ACHN (cell line): Measurements from ENCODE around the gene PZP.

Experiments
- DNase-seq: peaks from one replicate; pipeline ENCODE4 v3.0.0-alpha.2; 2015
- in situ Hi-C: cut with HindIII; loops from 2 replicates; pipeline ENCODE4 v1.10.0; 2017; ENCODE audit warnings: low sequenced_read_pairs, low pct_ligation_motif_present, low pct_unique_long_range_greater_than_20kb

PZP gene

DNA sequence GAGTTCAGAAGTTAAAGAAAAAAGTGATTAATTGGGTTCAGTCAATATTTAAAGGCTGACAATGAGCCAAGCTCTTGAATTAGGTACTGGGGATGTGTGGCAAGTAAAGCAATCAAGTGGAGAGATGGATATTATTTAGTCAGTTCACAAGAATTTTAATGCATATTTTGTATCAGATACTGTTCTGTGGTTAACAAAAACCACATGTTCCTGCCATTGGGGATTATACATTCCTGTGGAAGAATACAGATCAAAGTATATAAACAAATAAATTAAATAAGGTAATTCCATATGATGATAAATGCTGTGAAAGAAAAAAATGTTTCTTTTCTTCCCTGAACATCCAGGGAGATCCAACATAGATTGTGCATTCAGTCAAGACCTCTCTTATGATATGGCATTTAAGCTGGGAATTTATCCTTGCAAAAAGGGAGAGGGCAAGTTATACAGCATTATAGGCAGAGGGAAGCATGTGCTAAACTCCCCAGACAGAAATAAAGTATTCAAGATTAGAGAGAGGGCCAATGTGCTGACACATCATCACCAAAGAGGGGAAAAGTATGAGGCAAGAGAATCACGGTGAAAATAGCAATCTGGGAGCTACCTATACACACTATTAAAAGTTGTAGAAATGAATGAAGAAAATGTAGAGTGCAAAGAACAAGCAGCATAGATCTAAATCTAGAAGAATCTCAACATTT is 74.8 kb downstream of the PZP start:
- DNase-seq: no peak
- in situ Hi-C loops: no loop called here

DNA sequence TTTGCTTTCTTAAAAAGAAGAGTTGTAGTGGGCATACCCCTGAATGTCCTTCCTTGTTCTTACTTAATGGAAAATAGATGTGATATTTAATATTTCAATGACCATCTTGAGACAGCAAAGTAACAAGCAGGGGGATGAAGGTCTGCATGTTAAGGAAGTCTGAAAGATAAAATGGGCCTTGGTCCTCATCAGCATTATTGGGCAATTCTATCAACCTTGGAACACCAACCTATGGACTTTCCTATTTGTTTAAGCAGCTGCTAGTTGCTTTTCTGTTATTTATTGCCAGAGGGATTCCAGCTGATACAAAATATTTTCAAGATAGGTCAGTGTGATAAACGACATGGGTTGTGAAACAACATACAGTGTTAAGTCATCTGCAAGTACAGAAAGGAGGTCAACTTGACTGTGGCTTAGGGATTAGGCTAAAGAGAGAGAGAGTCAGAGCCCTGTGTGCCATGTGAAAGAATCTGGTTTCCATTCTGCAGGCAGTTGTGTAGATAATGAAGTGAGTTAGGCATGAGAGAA is 76.1 kb downstream of the PZP start:
- no peak for DNase-seq
- in situ Hi-C loops: no loop called here

DNA sequence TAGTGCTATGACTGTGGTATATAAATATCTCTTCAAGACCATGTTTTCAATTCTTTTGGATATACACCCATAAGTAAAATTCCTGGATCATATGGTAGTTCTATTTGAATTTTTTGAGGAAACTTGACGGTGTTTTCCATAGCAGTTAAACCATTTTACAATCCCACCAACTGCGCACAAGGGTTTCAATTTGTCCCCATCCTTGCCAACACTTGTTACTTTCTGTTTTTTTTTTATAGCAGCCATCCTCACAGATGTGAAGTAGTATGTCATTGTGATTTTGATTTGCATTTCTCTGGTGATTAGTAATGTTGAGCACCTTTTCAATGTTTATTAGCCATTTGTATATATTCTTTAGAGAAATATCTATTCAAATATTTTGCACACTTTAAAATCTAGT is 78.0 kb downstream of the PZP start:
- in situ Hi-C loops: no loop called here
- DNase-seq: no peak

DNA sequence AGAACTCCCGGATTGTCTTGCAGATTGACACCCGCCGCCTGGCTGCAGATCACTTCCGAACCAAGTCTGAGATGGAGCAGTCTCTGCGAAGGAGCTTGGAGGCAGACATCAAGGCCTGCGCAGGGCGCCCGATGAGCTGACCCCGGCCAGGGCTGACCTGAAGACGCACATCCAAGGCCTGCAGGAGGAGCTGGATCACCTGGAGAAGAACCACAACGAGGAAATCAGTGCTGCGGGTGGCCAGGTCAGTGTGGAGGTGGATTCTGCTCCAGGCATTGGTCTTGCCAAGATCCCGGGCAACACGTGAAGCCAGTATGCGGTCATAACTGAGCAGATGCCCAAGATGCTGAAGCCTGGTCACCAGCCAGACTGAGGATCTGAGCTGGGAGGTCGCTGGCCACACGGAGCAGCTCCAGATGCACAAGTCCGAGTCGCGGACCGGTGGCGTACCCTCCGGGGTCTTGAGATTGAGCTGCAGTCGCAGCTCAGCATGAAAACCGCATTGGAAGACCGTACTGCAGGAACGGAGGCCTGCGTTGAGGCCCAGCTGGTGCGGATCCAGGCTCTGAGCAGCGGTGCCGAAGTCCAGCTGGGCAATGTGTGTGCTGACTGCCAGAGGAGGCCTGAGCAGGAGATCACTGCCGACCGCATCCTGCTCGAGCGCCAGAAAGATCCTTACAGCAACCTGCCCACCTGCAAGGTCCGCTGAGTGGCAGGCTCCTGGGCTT is 80.1 kb downstream of the PZP start:
- no peak for DNase-seq
- in situ Hi-C loops: no loop called here

DNA sequence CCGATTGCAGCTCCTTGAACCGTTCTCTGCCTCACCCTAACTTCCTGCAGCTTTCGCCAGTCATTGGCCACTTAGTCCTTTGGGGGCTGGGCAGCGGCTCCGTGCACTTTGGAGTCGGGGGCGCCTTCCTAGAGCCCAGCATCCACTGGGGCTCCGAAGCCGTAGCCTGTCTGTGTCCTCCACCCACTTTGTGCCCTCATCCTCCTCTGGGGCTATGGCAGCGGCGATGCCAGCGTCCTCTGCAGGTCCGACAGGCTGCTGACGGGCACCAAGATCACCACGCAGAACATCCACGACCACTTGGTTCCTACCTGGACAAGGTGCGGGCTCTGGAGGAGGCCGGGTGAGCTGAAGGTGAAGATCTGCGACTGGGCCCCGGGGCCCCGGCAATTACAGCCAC is 80.7 kb downstream of the PZP start:
- in situ Hi-C loops: no loop called here
- DNase-seq: no peak

DNA sequence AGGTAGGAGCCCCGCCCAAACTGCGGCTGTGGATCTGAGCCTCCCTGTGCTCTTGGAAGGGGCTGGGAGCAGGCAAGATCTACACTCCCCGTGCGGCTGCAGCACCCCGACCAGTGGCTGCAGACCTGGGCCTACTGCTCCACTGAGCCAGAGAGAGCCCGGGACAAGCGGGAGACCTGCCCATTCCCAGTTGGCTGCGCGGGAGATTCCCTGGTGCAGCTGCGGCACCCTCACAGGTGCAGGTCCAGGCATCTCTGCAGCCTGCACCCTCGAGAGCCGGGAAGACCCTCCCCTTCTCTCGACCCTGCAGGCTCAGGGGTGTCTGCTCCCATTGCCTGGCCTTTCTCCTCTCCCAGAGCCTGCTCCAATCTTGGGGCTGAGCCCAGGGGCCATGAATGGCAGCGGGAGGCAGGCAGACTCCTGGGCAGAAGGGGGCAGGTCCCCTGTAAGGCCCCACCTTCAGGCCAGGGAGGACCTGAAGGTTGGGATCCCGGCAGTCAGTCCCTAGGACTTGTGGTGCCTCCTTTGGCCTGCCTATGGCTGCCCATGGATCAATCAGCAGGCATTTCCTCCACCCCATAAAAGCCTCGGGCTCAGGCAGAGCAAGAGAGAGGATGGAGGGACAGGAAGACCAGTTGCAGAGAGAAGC is 83.7 kb downstream of the PZP start:
- in situ Hi-C loops: no loop called here

DNA sequence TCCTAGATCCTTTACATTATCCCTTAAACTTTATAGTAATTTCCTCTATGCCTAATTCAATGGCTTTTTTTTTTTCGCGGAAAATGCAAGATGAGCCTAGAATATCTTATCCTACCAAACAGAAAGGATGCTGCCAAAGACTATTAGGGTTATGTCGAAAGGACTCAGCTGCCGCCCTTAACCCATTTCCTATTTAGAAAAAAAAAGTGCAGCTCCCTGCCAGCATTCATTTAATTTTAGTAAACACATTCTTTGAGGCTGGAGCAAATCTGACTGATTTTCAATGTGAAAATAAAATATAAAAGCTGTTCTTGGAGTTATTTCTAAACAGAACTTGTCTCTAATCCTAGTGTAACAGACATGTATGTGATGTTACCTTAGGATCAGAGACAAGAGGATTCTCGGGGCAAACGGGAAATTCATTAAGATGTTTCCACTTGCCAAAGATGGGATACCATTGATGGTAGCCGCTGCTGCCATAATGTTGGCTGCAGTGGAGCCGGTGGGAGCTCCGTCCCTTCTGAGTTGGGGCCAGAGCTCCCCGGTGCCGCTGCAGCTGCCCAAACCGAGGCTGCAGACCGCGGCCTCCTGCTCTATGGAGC is 84.3 kb downstream of the PZP start:
- no peak for DNase-seq
- in situ Hi-C loops: no loop called here

More for the DNA sequence above, 83.7 kb downstream of the PZP start:
- no peak for DNase-seq

DNA sequence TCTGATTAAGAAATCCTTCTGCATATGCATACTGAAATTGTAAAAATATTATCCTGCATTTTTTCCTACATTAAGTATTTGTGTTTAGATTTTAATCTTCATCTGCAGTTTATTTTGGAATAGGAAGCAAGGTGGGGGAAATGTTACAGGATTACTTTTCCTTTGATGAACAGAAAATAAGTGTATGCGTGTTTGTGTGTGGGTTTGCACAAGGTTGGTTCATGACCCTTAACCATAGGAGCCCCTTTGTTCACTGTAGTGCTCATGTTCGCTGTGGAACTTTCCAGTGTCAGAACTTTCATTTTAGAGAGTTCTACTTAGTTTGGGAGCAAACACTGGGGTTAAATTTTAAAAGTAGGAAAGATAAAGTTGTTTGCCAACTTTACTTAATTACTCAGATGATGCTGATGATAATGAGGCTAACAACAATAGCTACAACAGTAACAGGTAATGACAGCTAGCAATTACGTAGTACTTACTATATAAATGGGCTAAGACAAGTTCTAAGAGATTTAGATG is 86.0 kb downstream of the PZP start:
- in situ Hi-C loops: no loop called here
- no peak for DNase-seq

DNA sequence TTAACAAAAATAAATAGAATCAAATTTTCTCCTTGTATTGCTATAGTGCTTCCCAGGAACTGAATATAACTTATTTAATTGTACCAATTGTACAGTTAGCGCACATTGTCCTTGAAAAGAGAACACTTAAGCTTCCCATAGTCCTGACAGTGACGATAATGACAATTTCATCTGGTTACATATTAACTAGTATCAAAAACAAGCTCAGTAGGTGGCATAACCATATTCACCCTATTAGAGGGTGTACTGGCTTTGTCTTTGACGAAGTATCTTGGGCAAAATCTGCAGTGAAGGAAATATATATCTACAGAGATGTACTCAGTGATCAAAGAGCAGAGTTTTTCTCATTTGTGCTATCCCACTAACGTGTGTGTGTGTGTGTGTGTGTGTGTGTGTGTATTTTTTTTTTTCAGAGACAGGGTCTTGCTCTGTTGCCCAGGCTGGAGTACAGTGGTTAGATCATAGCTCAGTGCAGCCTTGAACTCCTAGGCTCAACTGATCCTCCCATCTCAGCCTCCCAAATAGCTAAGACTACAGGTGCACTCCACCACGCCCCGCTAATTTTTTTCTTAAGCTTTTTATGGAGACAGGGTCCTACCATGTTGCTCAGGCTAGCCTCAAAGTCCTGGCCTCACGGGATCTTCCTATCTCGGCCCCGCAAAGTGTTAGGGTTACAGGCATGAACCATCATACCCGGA is 87.6 kb downstream of the PZP start:
- in situ Hi-C loops: no loop called here
- DNase-seq: no peak

DNA sequence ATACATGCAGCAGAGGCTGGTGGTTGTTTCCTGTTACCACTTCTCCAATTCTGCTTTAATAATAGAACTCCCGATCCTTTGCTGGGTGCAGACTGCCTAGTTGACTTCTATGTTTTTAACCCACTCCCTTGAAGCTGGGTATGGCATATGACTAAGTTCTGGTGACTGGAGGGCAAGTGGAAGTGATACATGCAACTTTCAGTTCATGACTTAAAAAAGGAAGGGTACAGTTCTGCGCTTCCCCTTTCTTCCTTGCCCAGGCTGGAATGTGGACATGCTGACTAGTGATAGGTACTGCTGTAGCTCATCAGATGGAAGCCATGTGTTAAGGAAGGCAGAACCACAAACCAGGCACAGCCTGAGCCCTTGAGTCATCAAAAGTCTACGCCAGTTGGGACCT is 90.0 kb downstream of the PZP start:
- DNase-seq: no peak

DNA sequence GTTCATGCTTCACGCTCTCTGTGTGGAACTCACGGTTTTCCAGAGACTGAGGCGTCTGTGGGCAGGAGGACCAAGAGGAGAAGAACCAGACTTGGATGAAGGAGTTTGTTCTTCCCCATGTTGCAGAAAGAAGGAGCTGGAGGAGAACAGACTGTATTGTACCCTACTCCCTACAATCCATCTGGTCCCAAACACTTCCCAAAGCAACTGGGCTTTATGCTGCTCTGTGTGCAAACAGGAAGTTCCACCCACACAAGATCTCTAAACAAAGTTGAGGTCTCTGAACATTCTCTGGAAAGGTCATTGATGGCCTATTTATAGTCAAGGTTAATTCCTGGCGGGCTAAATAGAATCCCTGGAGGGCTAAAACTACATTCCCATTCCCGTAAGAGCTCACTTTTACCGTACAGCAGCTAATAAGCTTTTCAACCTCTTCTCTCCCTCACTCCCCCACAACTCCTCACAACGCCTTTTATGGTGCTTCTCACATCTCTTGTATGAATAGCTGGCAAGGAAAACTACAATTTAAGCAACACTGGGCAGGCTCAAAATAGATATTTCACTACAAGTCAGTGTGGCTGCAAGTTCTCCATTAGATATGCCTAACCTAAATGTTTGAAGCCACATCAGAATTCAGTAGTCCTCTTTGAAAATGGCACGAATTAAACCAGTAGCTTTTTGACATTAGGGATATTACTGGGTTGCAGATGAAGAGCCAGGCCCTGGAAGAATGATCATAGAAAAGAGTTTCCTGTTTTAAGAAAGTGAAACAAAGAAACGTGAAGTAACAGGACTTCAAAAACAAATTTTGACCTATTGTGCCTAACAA is 92.2 kb downstream of the PZP start, which contains the start of gene A2M:
A2M (minus strand) TSS at position 189 of the 829 bp plus-strand sequence; CDS start at position 119, 70 bp downstream.
- DNase-seq: no peak
- in situ Hi-C loops: no loop called here

More for the DNA sequence above, 90.0 kb downstream of the PZP start:
- in situ Hi-C loops: no loop called here

DNA sequence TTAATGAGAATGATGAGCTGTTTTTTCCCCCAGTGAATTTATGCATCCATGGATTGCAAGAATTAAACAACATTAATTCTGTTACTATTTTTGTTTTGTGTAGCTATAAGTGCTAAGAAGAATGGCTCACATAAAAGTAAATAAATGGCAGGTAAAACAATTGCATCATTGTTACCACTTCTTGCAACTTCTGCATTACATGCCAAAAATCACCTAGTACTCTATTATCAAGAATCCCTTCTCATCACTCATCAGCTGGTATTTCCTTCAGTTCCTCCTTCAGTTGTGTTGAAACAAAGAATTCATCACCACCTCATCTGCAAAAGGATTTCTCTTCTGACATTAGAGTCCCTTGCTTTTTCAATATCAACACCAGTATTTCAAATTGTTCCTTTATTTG is 93.2 kb downstream of the PZP start:
- DNase-seq: no peak
- in situ Hi-C loops: no loop called here

DNA sequence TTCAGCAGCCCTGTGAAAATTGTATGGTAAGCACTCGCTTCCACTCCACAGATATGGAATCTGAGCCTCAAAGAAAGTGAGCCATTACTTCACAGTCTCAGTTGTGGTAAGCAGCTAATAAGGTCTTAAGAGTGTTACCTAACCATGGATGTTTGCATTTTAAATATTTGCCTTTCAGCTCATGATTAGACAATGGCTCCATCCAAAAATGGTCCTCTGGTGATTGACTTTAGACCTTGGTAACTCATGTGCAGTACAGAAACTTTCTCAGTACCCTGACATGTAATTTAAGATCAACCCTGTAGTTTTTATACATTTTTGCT is 94.2 kb downstream of the PZP start:
- in situ Hi-C loops: no loop called here
- no peak for DNase-seq

DNA sequence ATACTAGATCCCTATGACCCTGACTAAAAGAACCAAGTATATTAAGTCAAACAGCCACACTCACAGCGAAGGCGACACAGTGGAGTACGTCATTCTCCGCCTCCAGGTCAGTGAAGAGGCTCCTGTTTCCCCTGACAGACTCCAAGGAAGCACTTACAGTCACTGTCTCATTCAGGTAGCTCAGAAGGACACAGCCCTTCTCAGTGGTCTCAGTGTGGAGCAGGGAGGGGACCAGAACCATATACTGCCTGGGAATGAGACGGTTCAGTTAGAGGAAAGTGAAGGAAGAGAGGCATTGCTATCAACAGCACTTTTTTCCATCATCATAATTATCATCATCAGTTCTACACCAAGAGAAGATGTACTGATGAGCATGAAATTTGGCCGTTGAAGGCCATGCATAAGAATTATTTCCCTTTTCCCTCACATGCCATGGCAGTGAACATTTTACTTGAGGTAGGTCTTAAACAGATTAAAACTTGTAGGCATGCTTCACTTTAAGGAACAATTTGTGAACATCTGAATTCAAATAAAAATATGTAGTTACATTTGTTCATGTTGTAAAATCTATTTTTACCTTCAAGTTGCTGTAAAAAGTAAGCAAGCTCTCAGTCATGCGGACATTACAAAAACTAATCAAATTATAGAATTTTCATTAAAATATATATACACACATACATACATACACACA is 94.8 kb downstream of the PZP start:
- no peak for DNase-seq
- in situ Hi-C loops: no loop called here

DNA sequence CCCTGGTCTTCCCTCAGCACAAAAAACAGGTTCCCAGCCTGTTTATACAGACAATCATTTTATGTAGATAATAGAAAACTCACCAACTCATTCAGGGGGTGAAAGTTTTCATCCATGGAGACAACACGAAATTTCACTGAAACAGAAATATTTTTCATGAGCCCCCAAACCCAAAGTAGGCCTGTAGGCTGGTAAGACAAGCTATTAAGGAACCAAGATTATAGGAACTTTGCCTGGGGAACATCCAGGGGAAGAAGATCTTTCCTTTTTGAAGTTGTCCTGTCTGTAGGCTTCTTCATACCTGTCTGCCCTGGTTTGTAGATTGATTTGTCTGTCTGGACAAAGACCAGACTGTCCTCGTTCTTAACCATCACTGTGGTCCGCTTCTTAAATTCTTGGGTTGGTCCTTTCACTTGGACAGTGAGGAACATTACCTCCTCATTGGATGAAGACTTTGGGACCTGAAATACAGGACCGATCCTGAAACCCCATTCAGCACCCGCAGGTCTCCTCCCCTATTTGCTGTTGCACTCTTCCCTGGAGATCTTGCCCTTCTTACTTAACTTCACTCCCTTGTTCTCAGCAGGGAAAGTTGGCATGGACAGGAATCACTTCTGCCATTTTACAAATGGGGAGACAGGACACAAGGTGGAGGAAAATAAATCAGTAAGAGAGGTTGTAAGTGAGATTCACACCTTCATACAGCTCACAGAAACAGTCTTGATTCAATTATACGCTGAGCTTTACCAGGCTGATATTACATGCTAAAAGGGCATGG is 95.9 kb downstream of the PZP start:
- in situ Hi-C loops: no loop called here
- DNase-seq: no peak

DNA sequence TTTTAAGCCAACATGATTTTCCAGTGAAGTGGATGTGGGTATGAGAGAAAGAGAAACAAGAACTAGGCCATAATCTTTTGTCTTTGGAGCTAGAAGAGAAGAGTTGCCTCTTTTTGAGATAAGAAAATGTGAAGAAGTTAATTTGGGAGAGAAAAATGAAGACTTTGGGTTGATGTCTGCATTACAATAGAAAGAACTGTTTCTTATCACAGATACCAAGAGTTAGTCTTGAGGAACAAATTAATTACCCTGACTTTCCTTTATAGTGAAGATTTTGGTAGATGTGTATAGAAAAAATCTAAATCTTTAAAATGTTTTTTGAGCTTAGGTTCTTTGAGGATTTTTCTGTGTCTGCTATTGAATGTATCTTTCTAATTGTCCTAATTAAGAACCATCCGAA is 96.7 kb downstream of the PZP start:
- in situ Hi-C loops: no loop called here
- no peak for DNase-seq
